ENCODE measurements around the gene NAA80.
"Not testable (repeated sequence)": the region's sequence is repeated elsewhere in the genome, so short reads cannot be mapped to it uniquely, and the experiment has no call there.

NAA80 gene

DNA sequence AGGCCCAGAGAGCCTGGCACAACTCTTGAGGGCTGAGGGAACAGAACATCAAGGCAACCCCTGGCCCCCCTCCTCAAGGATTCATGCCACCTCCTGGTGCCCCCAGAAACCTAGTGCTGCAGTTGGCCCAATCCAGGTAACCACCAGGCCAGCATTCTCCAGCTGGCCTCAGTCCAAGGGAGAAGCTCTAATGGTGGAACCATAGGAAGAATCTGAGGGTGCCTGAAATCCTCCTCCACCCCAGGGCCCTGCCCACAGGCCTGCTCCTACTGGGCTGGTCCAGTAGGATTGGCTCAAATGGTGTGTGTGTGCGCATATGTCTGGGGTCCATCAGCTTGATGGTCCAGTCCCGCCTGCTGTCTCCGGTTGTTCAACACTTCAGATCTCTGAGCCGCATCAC is 15.6 kb upstream of the NAA80 start:
- POLR2A ChIA-PET = interaction anchor here (1.7 kb wide), 1 partner anchor 15 kb away, joined by 5 read pairs; the partner anchor contains the start of genes HYAL3 and NAA80
- CTCF ChIA-PET = interaction anchor here (1.0 to 3.7 kb wide), 7 partner anchors 9 to 122 kb away, joined by 3 to 20 read pairs (median 4); partner anchors contain the start of genes HYAL2, HYAL3 and NAA80
- DNase-seq (ENCODE audit: low read depth, low spot score) = no peak
- TF ChIP-seq CTCF (IDR thresholded peaks at IDR 0.05; ENCODE audit: insufficient read depth, low read length, missing control alignments) = no peak
- no peak overlapping the region for H3K4me3 ChIP-seq (ENCODE audit: low read depth, low read length)

- POLR2A ChIA-PET = interaction anchor here (1.7 kb wide), 1 partner anchor 15 kb away, joined by 5 read pairs; the partner anchor contains the start of genes HYAL3 and NAA80
- CTCF ChIA-PET = interaction anchor here (1.1 to 3.7 kb wide), 6 partner anchors 9 to 122 kb away, joined by 3 to 20 read pairs (median 4); partner anchors contain the start of genes HYAL2, HYAL3 and NAA80
- DNase-seq (ENCODE audit: low read depth, low spot score) = no peak
- no peak for TF ChIP-seq CTCF (IDR thresholded peaks at IDR 0.05; ENCODE audit: insufficient read depth, low read length, missing control alignments)
- H3K4me3 ChIP-seq (ENCODE audit: low read depth, low read length) = no peak overlapping the region
Measured at GRCh38 chr3:50314342-50314741, 15.1 kb upstream of the NAA80 start.

DNA sequence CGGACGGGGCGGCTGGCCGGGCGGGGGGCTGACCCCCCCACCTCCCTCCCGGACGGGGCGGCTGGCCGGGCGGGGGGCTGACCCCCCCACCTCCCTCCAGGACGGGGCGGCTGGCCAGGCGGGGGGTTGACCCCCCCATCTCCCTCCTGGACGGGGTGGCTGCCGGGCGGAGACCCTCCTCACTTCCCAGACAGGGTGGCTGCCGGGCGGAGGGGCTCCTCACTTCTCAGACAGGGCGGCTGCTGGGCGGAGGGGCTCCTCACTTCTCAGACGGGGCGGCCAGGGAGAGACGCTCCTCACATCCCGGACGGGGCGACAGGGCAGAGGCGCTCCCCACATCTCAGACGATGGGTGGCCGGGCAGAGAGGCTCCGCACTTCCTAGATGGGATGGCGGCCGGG is 12.8 kb upstream of the NAA80 start:
- H3K4me3 ChIP-seq (ENCODE audit: low read depth, low read length); DNase-seq (ENCODE audit: low read depth, low spot score); CTCF ChIA-PET; POLR2A ChIA-PET: not testable (repeated sequence)

DNA sequence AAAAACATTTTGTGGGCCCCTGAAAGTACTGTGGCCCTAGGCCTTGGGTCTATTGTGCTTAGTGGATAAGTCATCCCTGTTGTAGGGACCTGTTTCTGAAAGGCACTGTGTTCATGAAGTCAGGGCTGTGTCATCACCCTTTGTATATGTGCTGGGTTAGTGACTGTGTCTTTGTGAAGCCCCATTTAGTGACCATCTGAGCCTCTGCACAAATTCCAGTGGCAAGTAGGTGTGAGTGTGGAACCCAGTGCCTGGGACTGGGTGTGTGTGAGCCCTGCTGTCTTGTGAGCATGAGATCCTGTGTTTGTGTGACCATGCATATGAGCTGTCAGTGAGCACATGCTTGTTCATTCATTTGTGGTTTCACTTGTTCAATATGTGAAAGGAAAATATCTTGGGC is 5.4 kb upstream of the NAA80 start:
- TF ChIP-seq CTCF (IDR thresholded peaks at IDR 0.05; ENCODE audit: insufficient read depth, low read length, missing control alignments) = no peak
- no peak for DNase-seq (ENCODE audit: low read depth, low spot score)
- CTCF ChIA-PET = no interaction called here
- POLR2A ChIA-PET = no interaction called here
- H3K4me3 ChIP-seq (ENCODE audit: low read depth, low read length) = no peak overlapping the region

- ChIA-PET POLR2A (no interaction called here), CTCF (interaction anchor here (1.3 to 1.6 kb wide), 2 partner anchors 12 to 21 kb away, joined by 3 to 4 read pairs; no protein-coding TSS in a partner anchor)
- no peak for TF ChIP-seq CTCF (IDR thresholded peaks at IDR 0.05; ENCODE audit: insufficient read depth, low read length, missing control alignments)
- H3K4me3 ChIP-seq (ENCODE audit: low read depth, low read length) = no peak within 1 kb of the TSS
- DNase-seq (ENCODE audit: low read depth, low spot score) = no peak
Measured at GRCh38 chr3:50303013-50303815, 4.0 kb upstream of the NAA80 start, which contains the start of gene HYAL1. HYAL1 (minus strand) TSS chr3:50303574; CDS start chr3:50302956, 618 bp downstream.

- no peak overlapping the region for H3K4me3 ChIP-seq (ENCODE audit: low read depth, low read length)
- TF ChIP-seq CTCF (IDR thresholded peaks at IDR 0.05; ENCODE audit: insufficient read depth, low read length, missing control alignments) = no peak
- ChIA-PET CTCF (interaction anchor here (1.3 to 1.6 kb wide), 2 partner anchors 13 to 22 kb away, joined by 3 to 4 read pairs; no protein-coding TSS in a partner anchor), POLR2A (no interaction called here)
- DNase-seq (ENCODE audit: low read depth, low spot score) = no peak
Measured at GRCh38 chr3:50302095-50303012, 3.1 kb upstream of the NAA80 start.

Measured in AG04449 (cell line).